Upper lobe of left lung (tissue), 6 donors: Measurements from ENCODE around the gene INSR. TPM values are rescaled to one million over a fixed set of nuclear protein-coding genes. Genes with fewer than 3 reads are reported as not detected.

Experiments used
- ATAC-seq, 2 donors: fragments of 200-7000 bp; cut with Tn5 transposase; one replicate each; pipeline ENCODE4 v1.9.1; 2022; ENCODE audit warnings: mild to moderate bottlenecking in 2 of 2, moderate library complexity in 2 of 2; ENCODE audit not compliant: low FRiP score in 2 of 2
- DNase-seq, 2 donors: peaks; one replicate each; pipeline ENCODE4 v3.0.0-alpha.2; 2019 to 2020
- H3K27ac ChIP-seq, 4 donors: fragments of 200-600 bp; sonication (generic); one replicate each; pipeline ENCODE4 v1.5.1; 2016 to 2019
- H3K27me3 ChIP-seq, 4 donors: fragments of 200-600 bp; sonication (generic); one replicate each; pipeline ENCODE4 v1.5.1; 2017 to 2019
- H3K36me3 ChIP-seq, 4 donors: fragments of 200-600 bp; sonication (generic); one replicate each; pipeline ENCODE4 v1.5.1; 2016 to 2019
- H3K4me1 ChIP-seq, 4 donors: fragments of 200-600 bp; sonication (generic); one replicate each; pipeline ENCODE4 v1.5.1; 2018 to 2019
- H3K4me3 ChIP-seq, 4 donors: fragments of 200-600 bp; sonication (generic); one replicate each; pipeline ENCODE4 v1.5.1; 2017 to 2019; ENCODE audit warnings: mild to moderate bottlenecking in 2 of 4, moderate library complexity in 1 of 4
- H3K9me3 ChIP-seq, 4 donors: fragments of 200-600 bp; sonication (generic); one replicate each; pipeline ENCODE4 v1.5.1; 2018 to 2019
- EP300 ChIP-seq, 4 donors: sonication (generic); formaldehyde crosslinking; IDR thresholded peaks; one replicate each; pipeline ENCODE4 v1.5.1; 2017; ENCODE audit warnings: antibody characterized with exemption in 4 of 4, control low read depth in 2 of 4
- POLR2A ChIP-seq, 4 donors: fragments of 450-650 bp; IDR thresholded peaks; one replicate each; pipeline ENCODE4 v1.5.1; 2016 to 2017; ENCODE audit warnings: antibody characterized with exemption in 4 of 4, mild to moderate bottlenecking in 2 of 4
- POLR2AphosphoS5 ChIP-seq, 2 donors: sonication (generic); formaldehyde crosslinking; IDR thresholded peaks; one replicate each; pipeline ENCODE4 v1.5.1; 2017; ENCODE audit warnings: antibody characterized with exemption in 2 of 2
- WGBS, 2 donors: methylation state at CpG; one replicate each; pipeline ENCODE4 v1.1.5; 2017 to 2018; 5-methylcytosine and 5-hydroxymethylcytosine counted together
- total RNA-seq, 6 donors: library from RNA; depleted of rRNA in 4 of 6; stranded (reverse); fragments of >200 nt in 4 of 6; gene quantifications; one replicate each; pipeline versions ENCODE4 v1.1.0 to v1.2.1, GENCODE V29; 2016 to 2021
- TF ChIP-seq, protein P1 (sequence below), 6 experiments: fragments of 450-650 bp in 4 of 6; fragments of 200-600 bp in 2 of 6; sonication (generic) in 2 of 6; IDR thresholded peaks; one replicate each; pipeline ENCODE4 v1.5.1; 2016 to 2019; ENCODE audit warnings: antibody characterized with exemption in 6 of 6
- donor health status: DM: no; HTN: no; CAD: no; lungs with moderate emphysema.
- donor health status: DM: no; HTN: yes; CAD: no; lungs with severe emphysema.

INSR gene
- total RNA-seq = 100 to 1,000 TPM in 1 of 6 donors, 10 to 100 TPM in 5; 32.4 to 142 (median 49.9) TPM

- TF ChIP-seq, protein P1, sequence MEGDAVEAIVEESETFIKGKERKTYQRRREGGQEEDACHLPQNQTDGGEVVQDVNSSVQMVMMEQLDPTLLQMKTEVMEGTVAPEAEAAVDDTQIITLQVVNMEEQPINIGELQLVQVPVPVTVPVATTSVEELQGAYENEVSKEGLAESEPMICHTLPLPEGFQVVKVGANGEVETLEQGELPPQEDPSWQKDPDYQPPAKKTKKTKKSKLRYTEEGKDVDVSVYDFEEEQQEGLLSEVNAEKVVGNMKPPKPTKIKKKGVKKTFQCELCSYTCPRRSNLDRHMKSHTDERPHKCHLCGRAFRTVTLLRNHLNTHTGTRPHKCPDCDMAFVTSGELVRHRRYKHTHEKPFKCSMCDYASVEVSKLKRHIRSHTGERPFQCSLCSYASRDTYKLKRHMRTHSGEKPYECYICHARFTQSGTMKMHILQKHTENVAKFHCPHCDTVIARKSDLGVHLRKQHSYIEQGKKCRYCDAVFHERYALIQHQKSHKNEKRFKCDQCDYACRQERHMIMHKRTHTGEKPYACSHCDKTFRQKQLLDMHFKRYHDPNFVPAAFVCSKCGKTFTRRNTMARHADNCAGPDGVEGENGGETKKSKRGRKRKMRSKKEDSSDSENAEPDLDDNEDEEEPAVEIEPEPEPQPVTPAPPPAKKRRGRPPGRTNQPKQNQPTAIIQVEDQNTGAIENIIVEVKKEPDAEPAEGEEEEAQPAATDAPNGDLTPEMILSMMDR (IDR thresholded peaks at IDR 0.05) = peak in 1 of 6 experiments; percentile 14
- TF ChIP-seq POLR2AphosphoS5 (IDR thresholded peaks at IDR 0.05) (peak in 1 of 2 donors; percentile 78), EP300 (IDR thresholded peaks at IDR 0.05) (no peak), POLR2A (IDR thresholded peaks at IDR 0.05) (peak in 2 of 4 donors; percentile 23 to 67)
- Histone ChIP-seq H3K9me3 (no peaks in the 10 kb centered on the region), H3K27ac (peak within 1 kb of the TSS; percentile 77 to 89 (median 84)), H3K36me3 (no peaks in the 10 kb centered on the region), H3K4me1 (peaks cover 0 to 31% (median 18%) of the 10 kb centered on the region in 4 donors), H3K4me3 (peak within 1 kb of the TSS; percentile 61 to 98 (median 90)), H3K27me3 (no peaks in the 10 kb centered on the region)
- 0 to 1% methylated on average over 10 to 12 of the region's 108 CpGs for WGBS, 2 donors
- ATAC-seq = peak; percentile 97 to 98
- DNase-seq = peak; percentile 84 to 97
These were observed at the start of gene INSR for GRCh38 chr19:7293762-7294557. Gene INSR, minus strand, starts transcription at chr19:7294414. Its CDS starts 523 bp downstream, at chr19:7293891.

DNA sequence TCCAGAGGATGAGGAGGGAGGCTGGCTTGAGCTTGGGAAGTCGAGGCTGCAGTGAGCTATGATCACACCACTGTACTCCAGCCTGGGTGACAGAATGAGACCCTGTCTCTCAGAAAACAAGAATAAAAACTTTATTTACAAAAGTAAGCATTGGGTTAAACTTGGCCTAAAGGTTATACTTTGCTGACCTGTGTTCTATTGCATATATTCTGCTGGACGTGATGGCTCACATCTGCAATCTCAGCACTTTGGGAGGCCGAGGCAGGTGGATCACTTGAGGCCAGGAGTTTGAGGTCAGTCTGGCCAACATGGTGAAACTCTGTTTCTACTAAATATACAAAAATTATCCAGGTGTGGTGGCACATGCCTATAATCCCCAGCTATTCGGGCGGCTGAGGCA lies 47.9 kb upstream of the INSR start:
- Histone ChIP-seq H3K27ac (no peak overlapping the region), H3K9me3 (no peaks in the 10 kb centered on the region), H3K27me3 (no peaks in the 10 kb centered on the region), H3K4me3 (no peak overlapping the region), H3K36me3 (no peaks in the 10 kb centered on the region), H3K4me1 (peaks cover 0 to 22% (median 9%) of the 10 kb centered on the region in 4 donors)
- TF ChIP-seq POLR2A (IDR thresholded peaks at IDR 0.05) (no peak), EP300 (IDR thresholded peaks at IDR 0.05) (no peak), POLR2AphosphoS5 (IDR thresholded peaks at IDR 0.05) (no peak)
- TF ChIP-seq, protein P1 (IDR thresholded peaks at IDR 0.05) = no peak
- WGBS, 2 donors = 90 to 97% methylated on average over 5 of the region's 5 CpGs
- ATAC-seq (no peak), DNase-seq (no peak)

DNA sequence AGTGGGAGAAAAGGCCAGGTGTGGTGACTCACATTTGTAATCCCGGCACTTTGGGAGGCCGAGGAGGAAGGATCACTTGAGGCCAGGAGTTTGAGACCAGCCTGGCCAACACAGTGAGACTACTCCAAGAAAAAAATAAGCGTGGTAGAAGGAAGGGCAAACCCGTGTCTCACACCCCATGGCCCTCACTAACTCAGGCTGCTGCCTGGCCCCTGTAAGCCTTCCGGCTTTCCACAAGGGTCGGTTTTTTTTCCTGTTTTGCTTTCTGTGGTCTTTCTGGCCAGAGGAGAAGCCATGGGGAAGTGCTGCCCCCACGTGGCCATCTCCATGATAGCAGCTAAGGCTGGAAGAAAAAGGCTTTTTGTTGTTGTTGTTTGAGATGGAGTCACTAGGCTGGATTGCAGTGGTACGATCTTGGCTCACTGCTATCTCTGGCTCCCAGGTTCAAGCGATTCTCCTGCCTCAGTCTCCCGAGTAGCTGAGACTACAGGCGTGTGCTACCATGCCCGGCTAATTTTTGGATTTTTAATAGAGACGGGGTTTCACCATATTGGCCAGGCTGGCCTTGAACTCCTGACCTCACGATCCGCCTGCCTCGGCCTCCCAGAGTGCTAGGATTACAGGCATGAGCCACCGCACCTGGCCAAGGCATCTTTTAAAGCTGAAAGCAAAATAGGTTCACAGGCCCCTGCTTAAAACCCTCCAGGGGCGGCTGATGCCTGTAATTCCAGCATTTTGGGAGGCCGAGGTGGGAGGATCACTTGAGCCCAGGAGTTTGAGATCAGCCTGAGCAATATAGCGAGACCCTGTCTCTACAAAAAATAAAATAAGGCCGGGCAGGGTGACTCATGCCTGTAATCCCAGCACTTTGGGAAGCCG lies 47.0 kb upstream of the INSR start:
- DNase-seq = peak in 1 of 2 donors; percentile 79
- Histone ChIP-seq H3K9me3 (no peaks in the 10 kb centered on the region), H3K4me1 (peaks cover 0 to 26% (median 14%) of the 10 kb centered on the region in 4 donors), H3K27me3 (no peaks in the 10 kb centered on the region), H3K36me3 (no peaks in the 10 kb centered on the region), H3K27ac (no peak overlapping the region), H3K4me3 (no peak overlapping the region)
- WGBS, 2 donors = 41 to 42% methylated on average over 22 of the region's 22 CpGs
- TF ChIP-seq POLR2AphosphoS5 (IDR thresholded peaks at IDR 0.05) (no peak), EP300 (IDR thresholded peaks at IDR 0.05) (no peak), POLR2A (IDR thresholded peaks at IDR 0.05) (no peak)
- TF ChIP-seq, protein P1 (IDR thresholded peaks at IDR 0.05) = peak; percentile 84 to 92 (median 88)
- peak; percentile 64 to 85 for ATAC-seq

DNA sequence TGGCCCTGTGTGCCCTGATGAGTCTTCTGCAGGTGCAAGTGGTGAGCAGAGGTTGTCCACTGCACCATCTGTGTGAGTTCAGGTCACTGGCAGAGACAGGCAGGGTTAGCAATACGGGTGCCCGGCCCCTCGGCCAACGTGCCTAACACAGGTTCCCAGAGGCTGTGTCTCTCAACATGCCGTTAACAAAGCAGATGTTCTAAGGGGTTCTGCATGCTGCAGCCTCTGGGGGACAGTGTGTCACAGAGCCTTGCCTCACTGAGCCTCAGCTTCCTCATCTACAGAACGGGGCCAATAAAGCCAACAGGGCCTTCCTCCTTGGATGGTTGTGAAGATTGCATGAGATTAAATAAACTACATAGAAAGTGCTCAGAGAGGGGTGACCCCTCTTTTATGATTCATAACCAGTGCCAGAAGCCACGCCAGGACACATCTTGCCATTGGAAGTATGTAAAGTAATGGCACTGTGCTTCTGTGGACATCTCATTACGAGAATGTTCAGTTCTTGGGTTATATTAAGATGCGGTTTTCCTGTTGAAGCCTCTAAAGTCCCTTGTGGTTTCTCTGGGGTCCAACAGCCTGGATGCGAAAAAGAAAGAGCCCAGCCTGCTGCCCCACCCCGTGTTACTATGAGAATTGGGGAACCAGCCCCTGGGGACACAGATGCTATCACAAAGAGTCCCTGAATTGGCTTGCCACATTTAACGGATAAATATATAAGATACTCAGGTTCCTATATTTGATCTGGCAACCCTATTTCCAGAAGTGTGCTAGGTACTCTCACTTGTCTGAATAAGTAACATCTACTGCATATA lies 43.4 kb upstream of the INSR start:
- DNase-seq (peak in 1 of 2 donors; percentile 42), ATAC-seq (peak; percentile 46 to 62)
- Histone ChIP-seq H3K4me1 (peaks cover 0 to 22% (median 9%) of the 10 kb centered on the region in 4 donors), H3K4me3 (no peak overlapping the region), H3K9me3 (no peaks in the 10 kb centered on the region), H3K36me3 (no peaks in the 10 kb centered on the region), H3K27me3 (no peaks in the 10 kb centered on the region), H3K27ac (peak overlapping the region in 1 of 4 donors; percentile 65)
- TF ChIP-seq POLR2A (IDR thresholded peaks at IDR 0.05) = peak in 1 of 4 donors; percentile 10
- TF ChIP-seq, protein P1 (IDR thresholded peaks at IDR 0.05) = no peak
- WGBS, 2 donors = 59 to 61% methylated on average over 8 to 12 of the region's 12 CpGs
